HG03342 (cell line): ENCODE data around the gene CHI3L2.

Source experiments
- ATAC-seq: cut with Tn5 transposase; IDR thresholded peaks from one replicate; pipeline ENCODE4 v1.9.1; 2021; ENCODE audit warnings: mild to moderate bottlenecking, moderate library complexity; ENCODE audit not compliant: unreplicated experiment

The CHI3L2 gene

GRCh38 chr1:111247125-111247838, 19.8 kb downstream of the CHI3L2 start:
- no peak for ATAC-seq

- no peak for ATAC-seq
Measured at GRCh38 chr1:111249960-111250359, 22.4 kb downstream of the CHI3L2 start.

GRCh38 chr1:111251570-111251969, 24.1 kb downstream of the CHI3L2 start:
- no peak for ATAC-seq

GRCh38 chr1:111252786-111253185, 25.3 kb downstream of the CHI3L2 start:
- ATAC-seq, result no peak

GRCh38 chr1:111253876-111254275, 26.4 kb downstream of the CHI3L2 start:
- ATAC-seq, result no peak

GRCh38 chr1:111256988-111257658, 29.6 kb downstream of the CHI3L2 start:
- no peak for ATAC-seq

- no peak for ATAC-seq
Measured at GRCh38 chr1:111267801-111268508, 40.4 kb downstream of the CHI3L2 start.

- ATAC-seq, result no peak
Measured at GRCh38 chr1:111269825-111270406, 42.4 kb downstream of the CHI3L2 start.

- ATAC-seq, result no peak
Measured at GRCh38 chr1:111270771-111271463, 43.4 kb downstream of the CHI3L2 start.

GRCh38 chr1:111271464-111271801, 43.9 kb downstream of the CHI3L2 start:
- ATAC-seq, result no peak

- ATAC-seq, result no peak
Measured at GRCh38 chr1:111272081-111272480, 44.6 kb downstream of the CHI3L2 start.

GRCh38 chr1:111274653-111275052, 47.1 kb downstream of the CHI3L2 start:
- ATAC-seq, result no peak

- no peak for ATAC-seq
Measured at GRCh38 chr1:111275079-111275478, 47.6 kb downstream of the CHI3L2 start.

GRCh38 chr1:111275780-111276433, 48.4 kb downstream of the CHI3L2 start:
- no peak for ATAC-seq

- ATAC-seq, result no peak
Measured at GRCh38 chr1:111279144-111279543, 51.6 kb downstream of the CHI3L2 start.

- no peak for ATAC-seq
Measured at GRCh38 chr1:111280267-111280666, 52.8 kb downstream of the CHI3L2 start.

- no peak for ATAC-seq
Measured at GRCh38 chr1:111281411-111281810, 53.9 kb downstream of the CHI3L2 start.

GRCh38 chr1:111283838-111284237, 56.3 kb downstream of the CHI3L2 start:
- no peak for ATAC-seq

- no peak for ATAC-seq
Measured at GRCh38 chr1:111285879-111286278, 58.4 kb downstream of the CHI3L2 start.

GRCh38 chr1:111286912-111287311, 59.4 kb downstream of the CHI3L2 start:
- ATAC-seq, result no peak

- no peak for ATAC-seq
Measured at GRCh38 chr1:111289371-111289770, 61.9 kb downstream of the CHI3L2 start.
